SK-N-MC (cell line): ENCODE measurements around the gene CAPN13.

ENCODE experiments used
- DNase-seq: peaks from one replicate; pipeline ENCODE4 v3.0.0-alpha.2; 2011; ENCODE audit warnings: low read depth, low spot score
- H3K27ac ChIP-seq: fragments of 200-600 bp; sonication (generic); 2 replicates; pipeline ENCODE4 v1.5.1; 2016; ENCODE audit warnings: mixed run types
- H3K36me3 ChIP-seq: fragments of 200-600 bp; sonication (generic); 2 replicates; pipeline ENCODE4 v1.6.1; 2017; ENCODE audit warnings: antibody characterized with exemption, low read length, mixed read lengths; ENCODE audit not compliant: insufficient read depth
- H3K4me3 ChIP-seq: fragments of 200-600 bp; sonication (generic); 2 replicates; pipeline ENCODE4 v1.5.1; 2016
- H3K9ac ChIP-seq: fragments of 200-600 bp; sonication (generic); 2 replicates; pipeline ENCODE4 v1.8.0; 2017; ENCODE audit warnings: mixed run types, mixed read lengths; ENCODE audit not compliant: insufficient read length
- H3K9me3 ChIP-seq: fragments of 200-600 bp; sonication (generic); 2 replicates; pipeline ENCODE4 v1.6.1; 2017; ENCODE audit warnings: low read depth, mild to moderate bottlenecking, antibody characterized with exemption, low read length, moderate library complexity, mixed read lengths
- EZH2 ChIP-seq: fragments of 200-600 bp; sonication (generic); IDR thresholded peaks from one replicate; pipeline ENCODE4 v1.6.1; 2017; ENCODE audit warnings: antibody characterized with exemption
- FOXP2 ChIP-seq: optimal IDR thresholded peaks from 2 replicates; pipeline ENCODE3; 2011; ENCODE audit warnings: mild to moderate bottlenecking, moderate library complexity; ENCODE audit not compliant: insufficient read depth; ENCODE audit errors: extremely low read length, control extremely low read depth
- POLR2AphosphoS5 ChIP-seq: IDR thresholded peaks from 2 replicates; pipeline ENCODE4 v1.6.1; 2012; ENCODE audit warnings: mild to moderate bottlenecking, low read depth, low read length, borderline replicate concordance

The CAPN13 gene, protein sequence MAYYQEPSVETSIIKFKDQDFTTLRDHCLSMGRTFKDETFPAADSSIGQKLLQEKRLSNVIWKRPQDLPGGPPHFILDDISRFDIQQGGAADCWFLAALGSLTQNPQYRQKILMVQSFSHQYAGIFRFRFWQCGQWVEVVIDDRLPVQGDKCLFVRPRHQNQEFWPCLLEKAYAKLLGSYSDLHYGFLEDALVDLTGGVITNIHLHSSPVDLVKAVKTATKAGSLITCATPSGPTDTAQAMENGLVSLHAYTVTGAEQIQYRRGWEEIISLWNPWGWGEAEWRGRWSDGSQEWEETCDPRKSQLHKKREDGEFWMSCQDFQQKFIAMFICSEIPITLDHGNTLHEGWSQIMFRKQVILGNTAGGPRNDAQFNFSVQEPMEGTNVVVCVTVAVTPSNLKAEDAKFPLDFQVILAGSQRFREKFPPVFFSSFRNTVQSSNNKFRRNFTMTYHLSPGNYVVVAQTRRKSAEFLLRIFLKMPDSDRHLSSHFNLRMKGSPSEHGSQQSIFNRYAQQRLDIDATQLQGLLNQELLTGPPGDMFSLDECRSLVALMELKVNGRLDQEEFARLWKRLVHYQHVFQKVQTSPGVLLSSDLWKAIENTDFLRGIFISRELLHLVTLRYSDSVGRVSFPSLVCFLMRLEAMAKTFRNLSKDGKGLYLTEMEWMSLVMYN

DNA sequence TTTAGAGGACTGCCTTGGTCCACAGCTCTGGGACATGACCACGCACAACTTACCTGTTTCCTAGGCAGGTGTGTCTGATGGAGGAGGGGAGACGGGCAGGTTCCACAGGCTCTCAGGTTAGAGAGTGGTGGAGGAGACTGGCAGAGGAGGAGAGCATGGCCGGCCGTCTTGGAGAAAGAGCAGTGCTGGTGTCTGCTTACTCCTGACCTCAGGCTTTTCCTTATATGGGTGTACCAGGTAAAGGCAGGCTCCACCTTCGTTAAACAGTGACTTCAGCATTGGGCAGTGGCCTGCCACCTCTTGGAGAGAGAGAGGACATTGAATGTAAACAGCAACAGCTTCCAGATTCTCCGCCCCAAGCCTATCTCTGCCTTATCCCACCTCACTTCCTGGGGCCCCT lies at the start of gene CAPN13:
Gene CAPN13 (minus strand): TSS at position 198 of the 400 bp plus-strand sequence. CDS start 20,121 bp downstream, outside the sequence.
- no peaks in the 10 kb centered on the region for H3K36me3 ChIP-seq
- no peak within 1 kb of the TSS for H3K9ac ChIP-seq
- no peaks in the 10 kb centered on the region for H3K9me3 ChIP-seq
- no peak within 1 kb of the TSS for H3K27ac ChIP-seq
- H3K4me3 ChIP-seq: no peak within 1 kb of the TSS
- TF ChIP-seq POLR2AphosphoS5 (no peak), EZH2 (no peak), FOXP2 (no peak)
- no peak for DNase-seq

DNA sequence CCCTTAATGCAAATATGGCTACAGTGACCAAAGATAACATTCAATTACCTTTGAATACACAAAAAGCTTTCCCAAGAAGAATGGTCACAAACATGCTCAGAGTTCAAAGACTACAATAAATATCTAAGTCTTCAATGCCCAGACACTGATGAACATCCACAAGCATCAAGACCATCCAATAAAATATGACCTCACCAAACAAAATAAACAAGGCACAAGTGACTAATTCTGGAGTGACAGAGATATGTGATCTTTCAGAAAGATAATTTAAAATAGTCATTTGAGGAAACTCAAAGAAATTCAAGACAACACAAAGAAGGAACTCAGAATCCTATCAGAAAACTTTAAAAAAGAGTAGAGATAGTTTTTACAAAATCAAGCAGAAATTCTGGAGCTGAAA lies 40.6 kb upstream of the CAPN13 start:
- H3K9ac ChIP-seq: no peak overlapping the region
- DNase-seq: no peak
- H3K27ac ChIP-seq: no peak overlapping the region
- no peaks in the 10 kb centered on the region for H3K9me3 ChIP-seq
- H3K4me3 ChIP-seq: no peak overlapping the region
- TF ChIP-seq EZH2 (no peak), POLR2AphosphoS5 (no peak), FOXP2 (no peak)
- H3K36me3 ChIP-seq: no peaks in the 10 kb centered on the region

- H3K36me3 ChIP-seq: no peaks in the 10 kb centered on the region
- no peak overlapping the region for H3K27ac ChIP-seq
- no peaks in the 10 kb centered on the region for H3K9me3 ChIP-seq
- no peak overlapping the region for H3K4me3 ChIP-seq
- no peak for DNase-seq
- TF ChIP-seq EZH2 (no peak), POLR2AphosphoS5 (no peak), FOXP2 (no peak)
- no peak overlapping the region for H3K9ac ChIP-seq
Observed at GRCh38 chr2:30847329-30847728, 40.1 kb upstream of the CAPN13 start.

DNA sequence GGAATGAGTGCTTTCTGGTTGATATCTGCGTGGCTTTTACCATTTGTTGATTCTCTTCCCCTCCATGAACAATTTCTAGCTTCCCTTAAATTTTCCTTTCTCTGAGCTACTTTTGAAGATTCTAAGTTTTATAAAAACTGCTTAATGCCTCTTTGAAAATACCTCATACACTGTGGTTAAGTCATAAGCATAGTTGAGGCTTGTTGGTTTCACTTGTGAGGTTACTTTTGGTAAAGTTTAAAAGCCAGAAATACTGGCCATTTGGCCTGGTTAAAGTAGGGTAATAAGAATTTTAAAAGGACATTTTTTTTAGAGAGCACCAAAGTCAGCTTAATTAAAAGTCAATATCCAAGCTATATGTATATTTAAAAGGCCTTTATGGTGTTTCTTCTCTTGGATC lies 21.3 kb upstream of the CAPN13 start:
- Histone ChIP-seq H3K9ac (no peak overlapping the region), H3K27ac (no peak overlapping the region), H3K4me3 (no peak overlapping the region), H3K36me3 (no peaks in the 10 kb centered on the region), H3K9me3 (no peaks in the 10 kb centered on the region)
- no peak for TF ChIP-seq FOXP2
- TF ChIP-seq POLR2AphosphoS5: no peak
- TF ChIP-seq EZH2: no peak
- no peak for DNase-seq

- Histone ChIP-seq H3K9ac (no peak overlapping the region), H3K27ac (no peak overlapping the region), H3K4me3 (no peak overlapping the region), H3K9me3 (no peaks in the 10 kb centered on the region), H3K36me3 (no peaks in the 10 kb centered on the region)
- no peak for TF ChIP-seq EZH2
- TF ChIP-seq FOXP2: no peak
- TF ChIP-seq POLR2AphosphoS5: no peak
- no peak for DNase-seq
Observed at GRCh38 chr2:30826916-30827315, 19.7 kb upstream of the CAPN13 start.

DNA sequence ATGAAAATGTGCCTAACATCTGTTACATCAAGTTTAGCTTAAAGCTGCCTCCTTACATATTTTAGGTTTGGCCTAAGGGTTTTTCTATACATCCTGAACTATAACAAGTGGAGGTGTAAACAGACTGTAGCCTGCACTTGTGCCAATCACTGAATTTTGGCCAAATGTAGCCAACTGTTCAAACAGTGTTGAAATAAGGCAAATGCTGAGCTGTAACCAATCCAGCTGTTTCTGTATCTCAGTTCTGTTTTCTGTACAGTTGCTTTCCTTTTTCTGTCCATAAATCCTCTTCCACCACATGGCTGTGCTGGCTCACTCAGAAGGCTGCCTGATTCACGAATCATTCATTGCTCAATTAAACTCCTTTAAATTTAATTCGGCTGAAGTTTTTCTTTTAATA lies 19.2 kb upstream of the CAPN13 start:
- Histone ChIP-seq H3K9ac (no peak overlapping the region), H3K27ac (no peak overlapping the region), H3K36me3 (no peaks in the 10 kb centered on the region), H3K4me3 (no peak overlapping the region), H3K9me3 (no peaks in the 10 kb centered on the region)
- no peak for TF ChIP-seq POLR2AphosphoS5
- no peak for TF ChIP-seq FOXP2
- no peak for TF ChIP-seq EZH2
- DNase-seq: no peak

- DNase-seq: no peak
- TF ChIP-seq POLR2AphosphoS5 (no peak), FOXP2 (no peak), EZH2 (no peak)
- Histone ChIP-seq H3K4me3 (no peak overlapping the region), H3K36me3 (no peaks in the 10 kb centered on the region), H3K9ac (no peak overlapping the region), H3K9me3 (no peaks in the 10 kb centered on the region), H3K27ac (no peak overlapping the region)
Observed at GRCh38 chr2:30823452-30823851, 16.2 kb upstream of the CAPN13 start.

GRCh38 chr2:30821960-30822359 lies 14.7 kb upstream of the CAPN13 start:
- no peaks in the 10 kb centered on the region for H3K36me3 ChIP-seq
- DNase-seq: no peak
- H3K4me3 ChIP-seq: no peak overlapping the region
- no peak overlapping the region for H3K9ac ChIP-seq
- no peaks in the 10 kb centered on the region for H3K9me3 ChIP-seq
- no peak overlapping the region for H3K27ac ChIP-seq
- TF ChIP-seq EZH2: no peak
- TF ChIP-seq FOXP2: no peak

GRCh38 chr2:30820381-30821055 lies 13.3 kb upstream of the CAPN13 start:
- Histone ChIP-seq H3K9ac (no peak overlapping the region), H3K4me3 (no peak overlapping the region), H3K9me3 (no peaks in the 10 kb centered on the region), H3K27ac (no peak overlapping the region), H3K36me3 (no peaks in the 10 kb centered on the region)
- no peak for DNase-seq
- no peak for TF ChIP-seq FOXP2
- no peak for TF ChIP-seq POLR2AphosphoS5
- no peak for TF ChIP-seq EZH2
